ENCODE results near the gene IL21R.
"Not testable (repeated sequence)": the region's sequence is repeated elsewhere in the genome, so short reads cannot be mapped to it uniquely, and the experiment has no call there.

IL21R gene

DNA sequence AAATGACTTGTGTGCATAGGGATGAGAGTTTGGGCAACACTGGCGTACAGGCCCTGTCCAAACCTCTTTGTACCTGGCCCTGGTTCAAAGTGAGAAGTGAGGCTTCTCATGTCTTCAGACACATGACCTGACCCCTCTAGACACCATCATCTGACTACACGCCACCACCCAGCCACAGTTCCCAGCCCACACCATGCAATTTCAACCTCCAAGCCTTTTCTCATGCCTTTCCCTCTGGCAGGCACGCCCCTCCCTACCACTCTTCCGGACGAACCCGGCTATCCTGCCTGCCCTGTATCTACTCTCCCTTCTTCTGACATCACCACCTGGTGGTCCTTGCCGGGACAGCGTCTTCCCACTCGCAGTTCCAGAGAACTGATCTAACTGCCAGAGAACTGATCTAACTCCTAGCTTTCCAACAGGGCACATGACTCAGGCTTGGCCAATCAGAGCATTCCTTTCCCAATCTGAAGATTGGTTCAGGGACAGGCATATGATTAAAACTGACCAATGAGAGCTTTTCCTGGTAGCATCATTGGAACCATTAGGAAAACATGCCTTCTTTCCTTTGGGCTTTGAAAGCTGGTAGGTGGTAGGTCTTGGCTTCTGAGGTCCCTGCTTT, 27.1 kb upstream of the IL21R start:
- peak; percentile 36 for DNase-seq (ENCODE audit: low spot score)

DNA sequence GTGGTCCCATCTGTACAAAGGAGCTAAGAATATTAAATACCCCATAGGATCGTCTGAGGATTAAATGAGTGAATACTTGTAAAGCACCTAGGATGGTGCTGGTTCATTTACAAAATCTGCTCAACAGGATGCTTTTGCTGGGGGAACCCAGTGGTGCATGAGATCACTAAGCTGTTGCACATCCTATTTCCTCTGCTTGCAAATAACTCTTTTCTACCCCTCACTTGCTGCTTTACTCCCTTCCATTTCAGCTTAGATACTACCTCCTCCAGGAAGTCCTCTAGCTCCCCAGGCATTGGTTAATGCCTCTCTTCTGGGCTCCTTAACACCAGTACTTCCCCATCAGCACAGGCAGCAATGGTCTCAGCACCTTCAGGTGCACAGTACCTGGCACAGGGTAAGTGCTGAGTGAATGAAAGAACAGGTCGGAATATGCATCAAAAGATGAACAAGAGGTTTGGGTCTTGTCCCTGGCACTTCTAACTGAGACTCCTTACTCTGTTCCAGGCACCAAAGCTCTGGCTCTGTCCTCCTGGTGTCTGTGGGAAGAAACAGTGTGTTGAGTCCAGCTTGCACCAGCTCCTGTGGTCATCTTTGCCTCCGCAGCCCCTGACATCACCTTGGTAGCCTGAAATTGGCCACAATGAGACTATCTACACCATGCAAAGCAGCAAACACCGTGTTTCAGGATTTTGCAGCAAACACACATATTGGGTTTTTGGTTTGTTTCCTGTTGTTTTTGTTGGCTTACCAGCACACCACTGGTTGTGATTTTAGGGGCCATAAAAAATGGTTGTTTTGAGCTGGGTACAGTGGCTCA, 24.1 kb upstream of the IL21R start:
- DNase-seq (ENCODE audit: low spot score), result no peak

DNA sequence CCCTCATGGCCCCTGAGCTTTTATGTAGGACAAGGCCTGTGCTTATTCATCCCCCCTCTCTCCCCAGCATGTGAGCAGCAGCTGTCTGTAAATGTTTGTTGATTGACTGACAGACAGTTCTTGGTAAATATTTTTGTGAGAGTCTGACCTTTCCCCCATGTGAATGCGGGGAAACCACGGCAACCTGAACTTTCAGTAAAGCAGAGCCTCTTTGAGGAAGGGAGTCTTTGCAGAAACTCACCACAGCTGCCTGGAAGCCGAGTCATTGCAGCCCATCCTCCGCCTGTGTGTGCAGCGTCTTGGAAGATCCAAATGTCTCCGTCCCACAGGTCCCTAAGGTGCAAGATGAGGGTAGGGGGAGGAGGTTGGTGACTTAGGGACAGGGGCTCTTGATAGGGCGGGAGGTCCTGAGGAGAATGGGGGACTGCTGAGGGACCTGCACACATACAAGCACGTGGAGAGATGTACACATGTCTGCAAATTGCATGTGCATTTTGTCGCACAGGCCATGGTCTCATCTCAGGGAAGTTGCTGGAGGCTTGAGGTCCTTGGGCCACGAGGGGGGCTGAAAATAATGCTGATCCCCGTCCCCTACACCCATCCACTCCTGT, 23.0 kb upstream of the IL21R start:
- no peak for DNase-seq (ENCODE audit: low spot score)

DNA sequence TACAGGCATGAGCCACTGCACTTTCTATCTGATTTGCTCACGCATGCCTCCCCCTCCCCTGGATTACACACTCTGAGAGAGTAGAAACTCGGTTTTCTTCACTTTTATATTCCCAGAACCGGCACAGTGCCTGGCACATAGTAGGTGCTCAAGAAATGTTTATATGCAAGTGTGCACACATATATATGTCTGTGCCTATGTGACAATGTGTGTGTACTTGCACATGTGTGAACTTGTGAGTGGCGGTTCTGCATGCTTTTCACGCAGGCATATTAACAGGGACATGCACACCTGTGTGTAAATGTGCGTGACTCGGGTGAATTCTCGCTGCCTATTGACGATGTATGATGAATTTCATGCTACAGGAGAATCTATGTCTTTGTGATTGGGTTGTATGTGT, 22.1 kb upstream of the IL21R start:
- DNase-seq (ENCODE audit: low spot score), result no peak

DNA sequence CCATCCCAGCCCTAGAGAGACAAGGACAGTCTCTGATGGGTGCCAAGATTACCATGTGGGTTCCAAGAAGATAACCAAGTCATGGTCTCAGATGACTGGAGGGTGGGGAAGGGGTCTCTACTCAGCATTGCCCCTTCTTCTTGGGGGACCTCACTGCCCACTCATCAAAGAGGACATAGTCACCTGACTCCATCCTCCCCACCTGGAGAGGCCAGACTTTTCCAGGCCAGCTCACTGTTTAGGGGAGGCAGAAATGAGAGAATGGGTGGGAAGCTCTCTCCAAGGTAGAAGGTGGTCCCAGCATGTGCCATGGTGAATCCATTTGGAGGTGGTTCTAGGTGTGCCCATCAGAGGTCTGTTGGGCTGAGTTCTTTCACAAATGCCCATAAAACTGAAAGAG, 20.7 kb upstream of the IL21R start:
- DNase-seq (ENCODE audit: low spot score), result no peak

DNA sequence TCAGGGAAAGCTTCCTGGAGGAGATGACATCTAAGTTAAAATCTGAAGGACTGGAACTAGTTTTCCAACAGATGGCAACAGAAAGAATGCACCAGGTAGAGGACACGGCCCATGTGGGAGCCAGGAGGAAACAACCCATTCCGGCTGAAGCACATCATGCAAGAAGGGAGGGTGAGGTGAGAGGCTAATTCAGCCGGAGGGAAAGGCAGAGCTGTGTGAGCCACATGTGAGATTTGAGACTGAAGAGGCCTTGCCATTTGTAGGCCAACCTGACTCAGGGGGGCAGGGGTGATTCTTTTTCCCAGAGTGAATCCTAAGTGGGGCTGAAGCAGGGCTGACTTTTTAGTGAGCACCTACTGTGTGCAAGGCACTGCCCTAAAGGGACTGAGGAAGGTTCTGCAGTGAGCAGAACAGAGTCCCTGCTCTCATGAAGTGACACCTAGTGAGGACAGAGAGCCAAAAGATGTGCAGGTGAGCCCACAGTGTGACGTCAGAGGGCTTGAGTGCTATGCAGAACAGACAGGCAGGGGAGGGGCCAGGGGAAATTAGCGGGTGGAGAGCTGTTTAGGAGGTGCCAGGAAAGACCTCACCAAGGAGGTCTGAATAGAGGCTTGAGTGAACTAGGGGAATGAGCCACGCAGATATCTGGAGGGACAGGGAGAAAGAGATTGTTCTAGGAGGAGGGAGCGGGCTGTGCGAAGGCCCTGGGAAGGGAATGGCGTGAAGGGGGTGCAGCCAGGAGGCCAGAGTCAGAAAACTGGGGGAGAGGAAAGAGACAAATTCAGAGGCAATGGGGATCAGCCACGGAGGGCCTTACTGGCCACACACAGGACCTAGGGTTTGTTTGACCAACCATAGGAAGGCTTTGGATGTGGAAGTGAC, 19.8 kb upstream of the IL21R start:
- no peak for DNase-seq (ENCODE audit: low spot score)

DNA sequence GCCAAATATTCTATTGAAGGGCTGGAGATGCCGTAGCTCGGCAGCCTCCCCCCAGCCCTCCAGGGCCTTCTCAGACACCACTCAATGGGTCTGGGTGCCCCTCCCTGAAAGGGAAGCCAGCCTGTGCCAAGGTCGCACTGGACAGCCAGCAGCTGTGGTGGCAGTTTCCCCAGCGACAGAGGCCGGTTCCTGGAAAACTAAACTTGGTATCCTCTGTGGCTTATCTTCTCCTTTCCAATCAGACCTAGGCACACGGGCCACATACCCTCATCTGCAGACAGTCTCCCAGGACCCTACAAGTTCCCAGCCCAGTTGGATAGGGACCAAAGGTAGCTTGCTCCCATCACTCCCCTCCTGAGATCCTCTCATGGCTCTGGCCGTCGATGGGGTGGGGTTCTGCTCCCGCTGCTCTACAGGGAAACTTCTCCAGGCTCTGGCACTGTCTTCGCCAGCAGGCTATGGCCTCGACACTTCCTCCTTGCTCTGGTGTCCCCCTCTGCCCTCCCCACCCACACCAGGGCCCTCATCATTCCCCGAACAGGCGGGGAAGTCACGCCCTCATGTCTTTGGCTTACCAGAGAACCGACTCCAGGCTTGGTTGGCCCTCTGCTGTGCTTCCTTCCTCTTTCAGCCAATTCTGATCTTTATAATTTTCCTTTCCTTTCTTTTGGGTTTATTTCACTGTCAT, 18.3 kb upstream of the IL21R start:
- no peak for DNase-seq (ENCODE audit: low spot score)

DNA sequence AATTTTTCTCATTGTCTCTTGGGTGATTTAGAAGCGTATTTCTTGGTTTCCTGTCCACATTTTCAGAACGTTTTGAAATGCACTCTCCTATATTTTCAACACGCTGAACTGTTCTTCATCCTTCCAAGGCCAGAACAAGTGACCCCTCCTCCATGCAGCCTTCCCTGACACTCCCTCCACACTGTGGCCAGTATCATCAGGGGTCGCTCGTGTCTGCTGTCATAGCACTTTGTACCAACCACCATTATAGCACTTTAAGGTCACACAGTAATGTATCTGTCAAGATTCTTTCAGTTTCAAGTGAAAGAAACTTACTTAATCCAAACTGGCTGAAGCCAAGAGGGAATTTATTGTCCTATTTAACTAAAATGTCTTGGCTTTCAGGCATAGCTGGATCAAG, 17.5 kb upstream of the IL21R start:
- DNase-seq (ENCODE audit: low spot score), result no peak

DNA sequence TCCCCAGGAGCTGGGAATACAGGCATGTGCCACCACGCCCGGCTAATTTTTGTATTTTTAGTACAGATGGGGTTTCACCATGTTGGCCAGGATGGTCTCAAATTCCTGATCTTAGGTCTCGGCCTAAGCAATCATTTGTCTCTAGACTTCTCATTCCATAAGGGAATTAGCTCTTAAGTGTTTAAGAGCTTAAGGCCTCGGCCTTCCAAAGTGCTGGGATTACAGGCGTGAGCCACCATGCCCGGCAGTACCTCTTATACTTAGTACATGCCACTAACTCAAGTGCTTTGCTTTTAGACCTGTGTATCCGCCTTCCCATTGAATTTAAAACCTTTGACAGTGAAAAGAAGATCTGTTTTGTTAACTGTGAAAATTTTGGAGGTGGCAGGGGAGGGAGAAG, 16.6 kb upstream of the IL21R start:
- no peak for DNase-seq (ENCODE audit: low spot score)

DNA sequence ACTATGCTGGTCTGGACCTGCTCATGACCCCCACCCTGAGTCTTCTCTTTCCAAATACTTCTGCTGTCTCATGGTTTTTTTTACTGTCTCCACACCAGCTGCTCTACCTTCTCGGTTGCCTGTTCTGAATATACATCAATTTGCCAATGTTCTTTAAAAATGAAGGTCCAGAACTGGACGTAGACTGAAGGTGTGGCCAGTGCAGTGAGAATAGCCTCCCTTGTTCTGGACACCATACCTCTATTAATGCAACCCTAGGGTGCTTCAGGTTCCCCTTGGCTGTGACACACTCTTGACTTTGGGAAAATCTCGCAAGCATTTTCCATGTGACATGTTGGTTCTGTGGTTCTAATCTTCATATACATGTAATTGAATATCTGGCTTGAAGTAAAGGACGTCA, 15.3 kb upstream of the IL21R start:
- DNase-seq (ENCODE audit: low spot score), result no peak

DNA sequence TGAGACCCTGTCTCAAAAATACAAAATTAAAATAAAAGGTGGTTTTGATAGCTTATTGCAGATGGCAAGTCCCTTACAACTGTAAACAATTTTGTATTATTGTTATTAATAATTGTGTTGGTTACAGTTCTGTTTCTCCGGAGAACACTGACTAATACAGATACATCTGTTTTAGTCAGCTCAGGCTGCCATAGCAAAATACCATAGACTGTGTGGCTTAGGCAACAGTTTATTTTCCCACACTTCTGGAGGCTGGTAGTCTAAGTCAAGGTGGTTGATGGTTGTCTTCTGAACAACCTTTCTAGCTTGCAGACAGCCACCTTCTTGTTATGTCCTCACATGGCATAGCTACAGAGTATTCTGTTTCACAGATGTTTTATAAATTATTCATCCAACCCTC, 14.2 kb upstream of the IL21R start:
- no peak for DNase-seq (ENCODE audit: low spot score)

DNA sequence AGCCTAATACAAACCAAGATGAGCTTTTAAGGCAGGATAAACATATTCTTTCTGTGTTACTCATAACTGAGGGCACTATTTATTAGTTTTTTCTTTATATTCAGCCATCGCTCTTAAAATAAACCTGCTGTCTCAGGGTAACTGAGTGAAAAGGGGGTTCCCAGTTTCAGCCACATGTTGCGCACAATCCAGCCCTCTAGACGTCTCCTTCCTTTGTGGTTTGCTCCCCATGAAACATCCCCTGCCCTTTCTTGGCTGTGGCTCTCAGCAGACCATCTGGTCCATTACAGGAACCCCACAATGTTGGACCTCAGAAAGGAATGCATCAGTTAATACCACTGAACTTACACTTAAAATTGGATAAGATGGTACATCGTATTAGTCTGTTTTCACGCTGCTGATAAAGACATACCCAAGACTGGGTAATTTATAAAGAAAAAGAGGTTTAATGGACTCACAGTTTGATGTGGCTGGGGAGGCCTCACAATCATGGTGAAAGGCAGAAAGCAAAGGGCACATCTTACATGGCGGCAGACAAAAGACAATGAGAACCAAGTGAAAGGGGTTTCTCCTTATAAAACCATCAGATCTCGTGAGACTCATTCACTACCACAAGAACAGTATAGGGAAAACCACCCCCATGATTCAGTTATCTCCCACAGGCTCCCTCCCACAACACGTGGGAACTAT, 12.6 kb upstream of the IL21R start:
- DNase-seq (ENCODE audit: low spot score), result no peak

DNA sequence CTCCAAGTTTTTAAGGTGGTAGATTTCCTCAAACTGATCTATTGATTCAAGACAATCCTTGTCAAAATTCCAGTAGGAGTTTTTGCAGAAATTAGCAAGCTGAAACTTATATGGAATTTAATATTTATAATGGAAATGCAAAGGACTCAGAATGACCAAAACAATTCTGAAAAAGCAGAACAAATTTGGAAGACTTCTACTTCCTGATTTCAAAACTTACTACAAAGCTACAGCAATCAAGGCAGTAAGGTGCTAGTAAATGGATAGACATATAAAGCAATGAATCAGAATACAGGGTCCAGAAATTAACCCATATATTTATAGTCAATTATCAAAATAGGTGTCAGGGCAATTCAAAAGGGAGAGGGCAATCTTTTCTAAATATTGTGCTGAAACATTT, 11.8 kb upstream of the IL21R start:
- DNase-seq (ENCODE audit: low spot score), result no peak

DNA sequence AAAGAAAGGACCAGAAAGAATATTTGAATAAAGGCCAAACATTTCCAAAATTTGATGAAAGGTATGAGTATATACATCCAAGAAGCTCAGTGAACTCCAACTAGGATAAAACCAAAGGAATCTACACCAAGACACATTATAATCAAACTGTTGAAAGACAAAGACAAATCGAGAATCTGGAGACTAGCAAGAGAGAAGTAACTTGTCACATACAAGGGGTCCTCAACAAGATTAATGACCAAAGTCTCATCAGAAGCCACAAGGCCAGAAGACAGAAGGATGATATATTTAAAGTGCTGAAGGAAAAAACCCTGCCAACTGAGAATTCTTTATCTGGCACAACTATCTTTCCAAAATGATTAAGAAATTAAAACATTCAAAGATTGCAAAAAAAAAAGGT, 9.3 kb upstream of the IL21R start:
- no peak for DNase-seq (ENCODE audit: low spot score)

DNA sequence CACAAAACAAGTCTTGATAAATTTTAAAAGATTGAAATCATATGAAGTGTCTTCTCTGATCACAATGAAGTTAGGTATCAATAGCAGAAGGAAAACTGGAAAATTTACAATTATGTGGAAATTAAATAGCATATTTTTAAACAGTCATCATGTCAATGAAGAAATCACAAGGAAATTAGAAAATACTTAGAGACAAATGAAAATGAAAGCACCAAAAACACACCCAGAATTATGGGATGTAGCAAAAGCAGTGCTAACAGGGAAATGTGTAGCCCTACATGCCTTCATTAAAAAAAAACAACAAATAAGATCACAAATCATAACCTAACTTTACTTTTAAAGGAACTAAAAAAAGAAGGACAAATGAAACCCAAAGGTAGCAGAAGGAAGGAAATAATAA, 7.5 kb upstream of the IL21R start:
- no peak for DNase-seq (ENCODE audit: low spot score)

DNA sequence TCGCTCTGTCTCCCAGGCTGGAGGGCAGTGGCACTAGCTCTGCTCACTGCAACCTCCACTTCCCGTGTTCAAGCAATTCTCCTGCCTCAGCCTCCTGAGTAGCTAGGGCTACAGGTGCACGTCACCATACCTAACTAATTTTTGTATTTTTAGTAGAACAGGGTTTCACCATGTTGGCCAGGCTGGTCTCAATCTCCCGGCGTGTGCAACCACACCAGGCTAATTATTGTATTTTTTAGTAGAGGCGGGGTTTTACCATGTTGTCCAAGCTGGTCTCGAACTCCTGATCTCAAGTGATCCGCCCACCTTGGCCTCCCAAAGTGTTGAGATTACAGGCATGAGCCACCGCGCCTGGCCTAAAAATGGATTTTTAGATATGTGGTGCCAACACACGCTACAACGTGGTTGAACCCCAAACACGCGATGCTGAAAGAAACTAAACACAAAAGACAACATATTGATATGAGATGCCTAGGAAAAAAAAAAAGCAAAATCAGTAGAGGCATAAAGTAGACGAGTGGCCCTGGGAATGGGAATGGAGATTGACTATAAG, 3.6 kb upstream of the IL21R start:
- not testable (repeated sequence) for DNase-seq (ENCODE audit: low spot score)

DNA sequence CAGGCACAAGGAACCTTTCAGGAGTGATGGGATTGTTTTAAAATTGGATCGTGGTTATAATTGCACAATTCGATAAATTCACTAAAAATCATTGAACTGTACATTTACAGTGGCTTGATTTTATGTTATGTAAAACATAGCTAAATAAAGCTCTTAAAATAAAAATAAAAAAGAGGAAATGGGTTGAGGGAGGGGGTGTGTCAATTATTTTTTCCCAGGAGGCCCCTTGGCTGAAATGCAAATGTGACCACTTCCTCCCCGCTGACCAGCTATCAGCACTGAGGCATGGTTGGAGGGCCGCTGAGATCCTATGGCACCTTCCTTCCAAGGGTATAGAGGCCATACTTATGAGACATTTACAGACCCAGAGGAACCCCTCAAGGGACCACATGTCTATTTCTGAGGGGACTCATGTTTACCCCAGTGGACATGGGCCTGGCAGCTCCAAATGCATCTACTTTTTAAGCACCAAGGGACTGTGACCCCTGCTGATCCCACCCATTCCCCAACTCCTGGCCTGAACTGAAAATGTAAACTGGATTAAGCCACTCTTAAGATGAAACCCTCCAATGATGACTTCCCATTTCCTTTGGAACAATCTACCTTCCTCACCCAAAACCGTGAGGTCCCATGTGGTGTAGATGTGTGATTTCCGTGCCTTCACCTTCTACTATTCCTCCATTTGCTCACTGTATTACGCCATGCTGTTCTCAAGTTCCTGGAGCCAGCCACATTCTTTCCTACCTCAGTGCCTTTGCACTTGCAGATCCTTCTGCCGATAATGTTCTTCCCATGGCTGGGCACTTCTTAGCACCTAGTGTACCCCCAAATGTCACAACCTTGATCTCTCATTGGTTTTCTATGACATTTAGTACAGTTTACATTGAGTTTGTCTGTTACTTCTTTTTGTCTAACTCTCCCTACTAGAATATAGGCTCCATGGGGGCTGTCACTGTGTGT, 2.8 kb upstream of the IL21R start:
- DNase-seq (ENCODE audit: low spot score), result no peak

DNA sequence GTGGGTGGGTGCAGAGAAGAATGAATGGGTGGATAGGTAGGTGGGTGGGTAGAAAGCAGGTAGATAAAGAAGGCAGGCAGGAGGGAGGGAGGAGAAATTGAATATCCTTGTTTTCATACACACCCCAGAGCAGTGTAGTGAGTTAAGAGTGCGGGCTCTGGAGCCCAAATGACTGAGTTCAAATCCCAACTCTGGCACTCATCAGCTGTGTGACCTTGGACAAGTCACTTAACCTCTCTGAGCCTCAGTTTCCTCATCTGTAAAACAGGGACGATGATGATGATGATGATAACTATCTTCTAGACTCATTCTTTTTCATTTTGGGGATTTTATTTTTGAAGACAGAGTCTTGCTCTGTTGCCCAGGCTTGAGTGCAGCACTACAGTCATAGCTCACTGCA, 2.0 kb upstream of the IL21R start:
- no peak for DNase-seq (ENCODE audit: low spot score)

DNA sequence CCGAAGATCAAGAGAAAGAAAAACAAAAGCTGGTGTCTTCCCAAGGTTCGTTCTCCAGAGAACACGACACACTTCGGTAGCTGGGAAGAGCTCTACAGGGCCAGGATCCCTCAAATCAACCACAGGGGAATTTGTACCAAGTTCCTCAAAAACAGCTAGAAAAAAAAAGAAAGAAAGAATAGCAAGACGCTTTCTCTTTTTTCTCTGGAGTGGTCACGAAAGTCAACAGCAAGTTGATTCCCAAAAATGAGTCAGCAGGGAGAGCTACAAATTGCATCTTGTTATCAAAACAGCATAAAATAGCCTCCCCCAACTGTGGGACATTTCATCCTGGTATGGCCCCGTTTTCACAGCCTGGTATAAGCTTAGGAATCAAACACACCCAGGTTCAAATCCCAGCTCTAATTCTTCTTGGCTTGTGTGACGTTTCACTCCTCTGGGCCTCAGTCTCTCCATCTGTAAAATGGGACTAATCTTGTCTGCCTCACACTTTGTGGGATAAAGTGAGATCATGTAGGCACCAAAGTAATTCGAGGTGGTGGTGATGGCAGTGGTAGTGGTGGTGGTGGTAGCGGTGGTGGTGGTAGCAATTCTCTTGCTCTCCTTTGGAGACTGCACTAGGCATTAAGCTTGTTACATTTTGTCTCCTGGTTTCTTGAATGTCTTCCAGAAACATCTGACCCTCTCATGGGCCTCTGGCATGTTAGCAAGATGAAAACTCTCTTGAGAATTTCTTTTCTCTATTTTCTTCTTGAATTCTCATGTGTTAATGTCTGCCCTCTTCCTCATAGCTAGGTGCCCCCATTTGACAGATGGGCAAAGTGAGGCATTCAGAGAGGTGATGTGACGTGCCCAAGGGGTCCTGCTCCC, 988 bp upstream of the IL21R start:
- no peak for DNase-seq (ENCODE audit: low spot score)
